Neural progenitor cell (in vitro differentiated cells): ENCODE results near the gene SEMA3D.

Source experiments
- CTCF ChIP-seq: fragments of 200-600 bp; sonication (generic); IDR thresholded peaks from 2 replicates; pipeline ENCODE4 v1.5.1; 2017; ENCODE audit warnings: antibody characterized with exemption, mild to moderate bottlenecking
- EZH2 ChIP-seq: fragments of 200-600 bp; sonication (generic); IDR thresholded peaks from 2 replicates; pipeline ENCODE4 v1.6.1; 2017; ENCODE audit warnings: antibody characterized with exemption, mild to moderate bottlenecking, moderate library complexity

GRCh38 chr7:85041605-85042216 lies 145.1 kb downstream of the SEMA3D start:
- TF ChIP-seq CTCF (peak; percentile 90), EZH2 (no peak)
